Endothelial cell of umbilical vein (primary cell): Measurements from ENCODE around the gene CAPNS1. TPM values are rescaled to one million over a fixed set of nuclear protein-coding genes. Genes with fewer than 3 reads are reported as not detected.

Experiments used
- BruUV-seq: library from RNA; stranded (reverse); fragments of 400-500 nt; replicated peaks from 2 replicates; lab custom pipeline; 2021; lab: Mats Ljungman, UMichigan
- CTCF ChIA-PET: fragments of 300-600, 350-600 bp; sonication (Branson Sonifier 250); formaldehyde crosslinking; loops from one replicate; lab custom pipeline; 2021; ENCODE audit warnings: antibody characterized with exemption, inconsistent platforms; lab: Charles Lee
- POLR2A ChIA-PET: fragments of 300-600, 350-600 bp; sonication (Branson Sonifier 250); formaldehyde crosslinking; loops from one replicate; lab custom pipeline; 2021; ENCODE audit warnings: antibody characterized with exemption, inconsistent platforms; lab: Charles Lee
- DNase-seq: peaks from one replicate; pipeline ENCODE4 v3.0.0-alpha.2; 2011; ENCODE audit warnings: low read depth, low spot score
- FAIRE-seq: peaks from 2 replicates; lab custom pipeline; 2011; peaks lifted over from hg19 to GRCh38; lab: Jason Lieb, UNC
- H2AFZ ChIP-seq: 2 replicates; pipeline ENCODE4 v1.6.0; 2012; ENCODE audit warnings: low read depth, low read length, control low read depth, inconsistent platforms
- H3K27ac ChIP-seq: 2 replicates; pipeline ENCODE4 v1.5.1; 2011; ENCODE audit warnings: low read depth, mild to moderate bottlenecking, control low read depth, low read length, moderate library complexity; ENCODE audit not compliant: insufficient read depth
- H3K27me3 ChIP-seq, 2 experiments: 2 replicates each; pipeline versions ENCODE4 v1.6.0 to v1.6.1; 2011; ENCODE audit warnings: low read length in 2 of 2, mixed read lengths in 1 of 2; ENCODE audit not compliant: control insufficient read depth in 2 of 2, insufficient read depth in 2 of 2
- H3K36me3 ChIP-seq, 2 experiments: 2 replicates in 1 of 2; 3 replicates in 1 of 2; pipeline ENCODE4 v1.5.1; 2011; ENCODE audit warnings: low read length in 2 of 2, mild to moderate bottlenecking in 1 of 2, moderate library complexity in 1 of 2; ENCODE audit not compliant: control insufficient read depth in 2 of 2, insufficient read depth in 2 of 2; ENCODE audit errors: extremely low read depth in 1 of 2
- H3K4me1 ChIP-seq: 3 replicates; pipeline ENCODE4 v1.5.1; 2011; ENCODE audit warnings: mild to moderate bottlenecking, low read length; ENCODE audit not compliant: control insufficient read depth, insufficient read depth; ENCODE audit errors: extremely low read depth
- H3K4me2 ChIP-seq: 2 replicates; pipeline ENCODE4 v1.6.1; 2011; ENCODE audit warnings: low read length, control low read depth, mixed read lengths; ENCODE audit not compliant: insufficient read depth
- H3K4me3 ChIP-seq, 3 experiments: fragments of 200-600 bp in 1 of 3; sonication (generic), shearing (Covaris generic) in 1 of 3; replicated peaks in 1 of 3; 2 replicates each; pipeline ENCODE4 v1.5.1; 2011 to 2016; ENCODE audit warnings: control low read depth in 3 of 3, low read length in 3 of 3, mild to moderate bottlenecking in 2 of 3, inconsistent platforms in 1 of 3, low read depth in 1 of 3, moderate library complexity in 1 of 3; ENCODE audit not compliant: insufficient read depth in 1 of 3
- H3K79me2 ChIP-seq: 2 replicates; pipeline ENCODE4 v1.6.0; 2012; ENCODE audit warnings: low read length, inconsistent platforms; ENCODE audit not compliant: control insufficient read depth, insufficient read depth
- H3K9ac ChIP-seq: replicated peaks from 2 replicates; pipeline ENCODE3; 2011; ENCODE audit warnings: low read length, control low read depth; ENCODE audit not compliant: insufficient read depth; ENCODE audit errors: extremely low read depth
- H3K9me1 ChIP-seq: replicated peaks from 3 replicates; pipeline ENCODE4 v1.6.0; 2011; ENCODE audit warnings: mild to moderate bottlenecking, low read length; ENCODE audit not compliant: control insufficient read depth, insufficient read depth; ENCODE audit errors: extremely low read depth
- H3K9me3 ChIP-seq: replicated peaks from 2 replicates; pipeline ENCODE4 v1.5.1; 2012; ENCODE audit warnings: low read length, inconsistent platforms; ENCODE audit not compliant: control insufficient read depth, insufficient read depth
- H4K20me1 ChIP-seq: replicated peaks from 2 replicates; pipeline ENCODE3; 2011; ENCODE audit warnings: mild to moderate bottlenecking, low read length; ENCODE audit not compliant: control insufficient read depth, insufficient read depth; ENCODE audit errors: extremely low read depth
- CTCF ChIP-seq, 2 donors: IDR thresholded peaks; 1 replicate in 1 of 2; 2 replicates in 1 of 2; pipeline ENCODE4 v1.5.1; 2011; ENCODE audit warnings: low read length in 2 of 2, mild to moderate bottlenecking in 2 of 2, moderate library complexity in 2 of 2, control low read depth in 1 of 2, inconsistent platforms in 1 of 2, low read depth in 1 of 2; ENCODE audit not compliant: insufficient read depth in 1 of 2; ENCODE audit errors: extremely low read depth in 1 of 2
- EZH2 ChIP-seq: IDR thresholded peaks from 2 replicates; pipeline ENCODE4 v1.6.1; 2012; ENCODE audit warnings: borderline replicate concordance, low read depth, mild to moderate bottlenecking, moderate library complexity, low read length, inconsistent platforms; ENCODE audit not compliant: severe bottlenecking
- FOS ChIP-seq: IDR thresholded peaks from 2 replicates; pipeline ENCODE4 v1.6.1; 2011; ENCODE audit warnings: mild to moderate bottlenecking, low read length, moderate library complexity, borderline replicate concordance; ENCODE audit not compliant: insufficient read depth
- GATA2 ChIP-seq: IDR thresholded peaks from 2 replicates; pipeline ENCODE4 v1.7.0; 2011; ENCODE audit warnings: low read depth, mild to moderate bottlenecking, moderate library complexity, mixed read lengths, low read length; ENCODE audit not compliant: insufficient read length, insufficient read depth
- JUN ChIP-seq: IDR thresholded peaks from 2 replicates; pipeline ENCODE4 v1.6.1; 2011; ENCODE audit warnings: borderline replicate concordance, low read depth; ENCODE audit not compliant: insufficient read length, insufficient read depth
- MAX ChIP-seq: IDR thresholded peaks from 2 replicates; pipeline ENCODE4 v1.6.1; 2011; ENCODE audit not compliant: insufficient read depth, insufficient read length
- MYC ChIP-seq: IDR thresholded peaks from one replicate; pipeline ENCODE4 v1.6.1; 2011; ENCODE audit warnings: mild to moderate bottlenecking, low read depth, low read length
- POLR2A ChIP-seq: IDR thresholded peaks from 2 replicates; pipeline ENCODE4 v1.6.1; 2012; ENCODE audit warnings: low read depth, mild to moderate bottlenecking, control low read depth, low read length
- POLR2AphosphoS5 ChIP-seq: IDR thresholded peaks from 2 replicates; pipeline ENCODE4 v1.6.1; 2012; ENCODE audit warnings: low read depth, mild to moderate bottlenecking, control low read depth, low read length, moderate library complexity; ENCODE audit not compliant: insufficient read depth
- dilution Hi-C: fragments of 300-500 bp; cut with MboI; formaldehyde crosslinking; loops from one replicate; pipeline ENCODE4 v1.15.0; 2019; ENCODE audit warnings: low sequenced_read_pairs; ENCODE audit not compliant: extremely low pct_ligation_motif_present
- intact Hi-C: fragments of 100-400 bp; cut with micrococcal nuclease; formaldehyde crosslinking; loops from one replicate; pipeline ENCODE4 v1.10.0; 2022
- polyA plus RNA-seq, 4 experiments: library from polyadenylated mRNA; depleted of rRNA in 3 of 4; stranded (reverse) in 3 of 4; unstranded in 1 of 4; fragments of >200 nt; gene quantifications; 2 replicates each; pipeline versions ENCODE4 v1.2.1 to v1.2.3, GENCODE V29; 2011 to 2012; ENCODE audit warnings: missing spikeins in 1 of 4
- total RNA-seq: library from RNA; stranded (reverse); gene quantifications from 2 replicates; pipeline ENCODE4 v1.2.3, GENCODE V29; 2021

The CAPNS1 gene
- total and polyA plus RNA-seq, 2 donors (not counting 3 experiments of a cell fraction or from before 2014, with no cell fraction given) = 777 to 1,095 TPM

GRCh38 chr19:36149673-36150406 is 10.0 kb downstream of the CAPNS1 start:
- Histone ChIP-seq H4K20me1 (no peaks in the 10 kb centered on the region), H2AFZ (no peak overlapping the region), H3K9ac (no peak overlapping the region), H3K27me3 (no peaks in the 10 kb centered on the region), H3K9me3 (no peaks in the 10 kb centered on the region), H3K27ac (no peak overlapping the region), H3K4me1 (peaks cover 13% of the 10 kb centered on the region), H3K9me1 (no peaks in the 10 kb centered on the region), H3K36me3 (peaks cover 9 to 39% of the 10 kb centered on the region in 2 experiments), H3K4me2 (no peak overlapping the region), H3K4me3 (no peak overlapping the region), H3K79me2 (no peaks in the 10 kb centered on the region)
- POLR2A ChIA-PET = no interaction called here
- dilution Hi-C loops = no loop called here
- no peak for TF ChIP-seq JUN
- BruUV-seq = TSS peak; percentile 87
- intact Hi-C loops = no loop called here
- DNase-seq (no peak), FAIRE-seq (no peak)
- CTCF ChIA-PET = interaction anchor here (0.9 to 2.5 kb wide), 2 partner anchors 20 to 22 kb away, joined by 3 to 8 read pairs; no protein-coding TSS in a partner anchor

GRCh38 chr19:36150586-36150985 is 10.7 kb downstream of the CAPNS1 start:
- ChIA-PET CTCF (interaction anchor here (2.5 to 3.4 kb wide), 3 partner anchors 19 to 91 kb away, joined by 8 to 23 read pairs (median 12); no protein-coding TSS in a partner anchor), POLR2A (no interaction called here)
- no peak overlapping the region for H2AFZ ChIP-seq
- H3K27ac ChIP-seq = peak overlapping the region; percentile 19
- H3K79me2 ChIP-seq = no peaks in the 10 kb centered on the region
- no peak overlapping the region for H3K4me2 ChIP-seq
- H4K20me1 ChIP-seq = no peaks in the 10 kb centered on the region
- no peaks in the 10 kb centered on the region for H3K9me1 ChIP-seq
- H3K9ac ChIP-seq = no peak overlapping the region
- no peaks in the 10 kb centered on the region for H3K27me3 ChIP-seq
- DNase-seq = no peak
- H3K4me1 ChIP-seq = peaks cover 13% of the 10 kb centered on the region
- intact Hi-C loops = no loop called here
- no peak overlapping the region for H3K4me3 ChIP-seq
- H3K9me3 ChIP-seq = no peaks in the 10 kb centered on the region
- dilution Hi-C loops = no loop called here
- BruUV-seq = no TSS peak
- FAIRE-seq = no peak
- TF ChIP-seq CTCF (IDR thresholded peaks at IDR 0.05; ENCODE audit: extremely low read depth in 1 of 2, insufficient read depth in 1 of 2, low read depth in 1 of 2, low read length in 2 of 2) (no peak), POLR2A (no peak), MAX (no peak), GATA2 (no peak), EZH2 (no peak), JUN (no peak), POLR2AphosphoS5 (no peak), FOS (no peak), MYC (no peak)
- peaks cover 8 to 38% of the 10 kb centered on the region in 2 experiments for H3K36me3 ChIP-seq
